ENCODE measurements around the gene C1QTNF2.

- TF ChIP-seq CTCF (conservative IDR thresholded peaks at IDR 0.05) (no peak), EZH2 (IDR thresholded peaks at IDR 0.05; ENCODE audit: low read depth) (no peak)
These were observed 17.0 kb upstream of the C1QTNF2 start for GRCh38 chr5:160387445-160387844.
